ENCODE measurements around the gene RAB3A.
"Not testable (repeated sequence)": the region's sequence is repeated elsewhere in the genome, so short reads cannot be mapped to it uniquely, and the experiment has no call there.

Gene RAB3A

GRCh38 chr19:18168673-18169381, 35.0 kb downstream of the RAB3A start:
- DNase-seq (ENCODE audit: low read depth in 3 of 3) = no peak

- peak in 2 of 3 experiments; percentile 26 to 37 for DNase-seq (ENCODE audit: low read depth in 3 of 3)
Measured at GRCh38 chr19:18167975-18168645, 35.7 kb downstream of the RAB3A start.

- no peak for DNase-seq (ENCODE audit: low read depth in 3 of 3)
Measured at GRCh38 chr19:18167011-18167410, 36.8 kb downstream of the RAB3A start.

GRCh38 chr19:18165794-18166544, 37.9 kb downstream of the RAB3A start:
- no peak for DNase-seq (ENCODE audit: low read depth in 3 of 3)

DNA sequence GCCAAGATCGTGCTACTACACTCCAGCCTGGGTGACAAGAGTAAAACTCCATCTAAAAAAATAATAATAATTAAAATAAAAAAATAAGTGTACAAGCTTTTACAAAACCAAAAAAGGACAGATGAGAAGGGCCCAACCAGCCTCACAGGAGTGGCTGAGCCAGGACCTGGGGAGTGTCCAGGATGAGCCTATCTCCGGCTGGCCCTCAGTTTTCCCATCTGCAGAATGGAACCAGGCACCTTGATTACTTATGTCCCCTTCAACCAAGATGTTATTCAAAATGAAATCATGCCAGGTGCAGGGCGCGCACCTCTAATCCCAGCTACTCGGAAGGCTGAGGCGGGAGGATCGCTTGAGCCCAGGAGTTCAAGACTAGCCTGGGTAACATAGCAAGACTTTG, 39.8 kb downstream of the RAB3A start:
- no peak for DNase-seq (ENCODE audit: low read depth in 3 of 3)

DNA sequence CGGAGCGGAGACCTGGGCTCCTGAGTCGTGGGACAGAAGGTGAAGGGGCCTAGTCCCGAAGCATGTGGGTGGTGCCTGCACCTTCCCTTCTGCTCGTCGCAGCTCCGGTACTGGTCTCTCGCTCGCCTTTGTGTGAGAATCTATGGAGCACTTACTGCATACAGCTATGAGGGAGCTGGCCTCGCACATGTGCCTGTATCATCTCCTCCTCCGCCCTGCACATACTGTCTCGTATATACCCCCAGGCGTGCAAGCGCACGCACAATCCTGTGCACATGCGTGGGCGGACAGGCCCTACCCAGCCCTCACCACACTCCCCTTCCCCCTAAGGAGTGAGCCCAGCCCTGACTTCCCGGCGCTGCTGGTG, 42.2 kb downstream of the RAB3A start:
- DNase-seq (ENCODE audit: low read depth in 3 of 3) = no peak

- DNase-seq (ENCODE audit: low read depth in 3 of 3) = peak; percentile 62 to 73 (median 69)
Measured at GRCh38 chr19:18160971-18161635, 42.7 kb downstream of the RAB3A start.

- no peak for DNase-seq (ENCODE audit: low read depth in 3 of 3)
Measured at GRCh38 chr19:18160493-18160970, 43.3 kb downstream of the RAB3A start.

- DNase-seq (ENCODE audit: low read depth in 3 of 3) = no peak
Measured at GRCh38 chr19:18159810-18160209, 44.0 kb downstream of the RAB3A start.

DNA sequence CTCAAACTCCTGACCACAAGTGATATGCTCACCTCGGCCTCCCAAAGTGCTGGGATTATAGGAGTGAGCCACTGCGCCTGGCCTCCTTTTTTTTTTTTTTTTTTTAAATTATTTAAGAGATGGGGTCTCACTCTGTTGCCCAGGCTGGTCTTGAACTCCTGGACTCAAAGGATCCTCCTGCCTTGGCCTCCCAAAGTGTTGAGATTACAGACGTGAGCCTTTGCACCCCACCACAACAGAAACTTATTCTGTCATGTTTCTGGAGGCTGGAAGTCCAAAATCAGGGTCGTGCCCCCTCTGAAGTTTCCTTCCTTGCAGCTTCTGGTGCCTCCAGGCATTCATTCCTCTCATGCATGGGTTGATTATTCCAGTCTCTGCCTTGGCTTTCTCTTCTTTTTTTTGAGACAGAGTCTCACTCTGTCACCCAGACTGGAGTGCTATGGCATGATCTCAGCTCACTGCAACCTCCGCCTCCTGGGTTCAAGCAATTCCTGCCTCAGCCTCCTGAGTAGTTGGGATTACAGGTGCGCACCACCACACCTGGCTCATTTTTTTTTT, 44.7 kb downstream of the RAB3A start:
- not testable (repeated sequence) for DNase-seq (ENCODE audit: low read depth in 3 of 3)

- DNase-seq (ENCODE audit: low read depth in 3 of 3) = no peak
Measured at GRCh38 chr19:18158467-18158866, 45.4 kb downstream of the RAB3A start.

DNA sequence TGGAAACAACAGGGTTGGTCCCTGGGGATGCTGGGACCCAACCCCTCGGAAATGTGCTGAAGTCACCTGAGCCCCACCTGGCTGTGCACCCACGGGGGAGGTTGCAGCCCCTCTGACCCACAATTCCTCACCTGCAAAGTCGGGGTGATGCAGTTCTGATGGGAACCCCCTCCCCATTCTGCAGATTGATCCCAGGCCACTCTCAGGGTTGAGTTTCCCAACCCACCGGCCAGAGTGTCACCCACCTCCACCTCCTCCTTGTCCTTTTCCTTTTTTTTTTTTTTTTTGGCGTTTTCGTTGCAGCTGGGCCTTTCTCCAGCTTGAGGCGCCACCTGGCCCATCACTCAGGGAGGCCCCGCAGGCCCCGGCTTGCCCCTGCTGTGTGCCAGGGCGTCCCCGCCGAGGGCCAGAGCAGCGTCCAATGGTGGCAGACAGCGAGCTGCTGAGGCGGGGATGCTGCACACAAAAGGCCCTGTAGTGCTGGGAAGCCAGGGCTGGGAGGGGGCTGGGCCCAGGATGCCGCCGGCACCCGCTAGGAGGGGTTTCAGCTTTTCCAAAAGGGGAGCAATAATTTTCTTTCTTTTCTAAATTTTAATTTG, 46.3 kb downstream of the RAB3A start:
- no peak for DNase-seq (ENCODE audit: low read depth in 3 of 3)

DNA sequence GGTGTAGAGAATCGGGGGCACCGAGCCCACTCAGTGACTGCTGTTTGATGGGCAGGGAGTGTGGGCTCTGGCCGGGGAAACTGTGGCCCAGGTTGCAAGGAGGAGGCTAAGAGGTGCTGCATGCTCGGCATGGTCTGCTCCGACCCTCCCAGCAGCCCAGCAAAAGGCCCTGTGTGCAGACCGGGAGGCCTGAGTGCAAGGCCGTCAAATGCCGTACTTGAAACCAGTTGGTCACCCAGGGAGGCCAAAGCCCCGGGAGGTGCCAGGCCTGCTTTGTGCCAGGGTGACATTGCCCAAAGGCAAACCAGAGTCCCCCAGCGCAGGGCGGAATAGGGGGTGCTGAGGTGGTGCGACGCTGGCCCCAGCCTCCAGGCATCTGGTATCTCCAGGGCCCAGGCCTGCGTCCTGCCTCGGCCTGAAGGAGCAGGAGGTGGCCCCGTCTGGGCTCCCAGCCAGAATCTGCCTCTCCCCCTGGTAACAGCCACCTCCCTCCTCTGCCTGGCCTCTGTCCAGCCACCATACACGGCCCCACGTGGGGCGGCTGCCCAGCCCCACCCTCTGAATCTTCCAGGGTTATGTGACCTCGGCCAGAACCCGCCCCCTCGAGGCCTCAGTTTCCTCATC, 46.9 kb downstream of the RAB3A start:
- no peak for DNase-seq (ENCODE audit: low read depth in 3 of 3)

DNA sequence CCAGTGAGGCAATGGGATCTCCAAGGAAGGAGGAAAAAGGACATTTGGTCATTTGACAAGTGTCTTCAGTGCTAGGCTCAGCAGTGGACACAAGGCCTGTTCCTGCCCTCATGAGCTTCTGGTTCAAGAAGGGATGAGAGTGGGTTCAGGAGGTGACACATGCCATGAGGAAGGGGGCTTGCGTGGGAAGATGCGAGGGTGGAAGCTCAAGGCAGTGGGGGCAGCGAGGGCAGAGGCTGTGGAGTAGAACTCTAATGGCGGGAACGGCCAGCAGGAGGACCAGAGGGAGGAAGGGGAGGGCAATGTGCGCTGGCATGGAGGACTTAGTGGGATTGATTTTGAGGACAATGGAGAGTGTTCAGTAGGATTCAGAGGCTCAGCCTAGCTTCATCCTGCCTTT, 47.6 kb downstream of the RAB3A start:
- no peak for DNase-seq (ENCODE audit: low read depth in 3 of 3)

DNA sequence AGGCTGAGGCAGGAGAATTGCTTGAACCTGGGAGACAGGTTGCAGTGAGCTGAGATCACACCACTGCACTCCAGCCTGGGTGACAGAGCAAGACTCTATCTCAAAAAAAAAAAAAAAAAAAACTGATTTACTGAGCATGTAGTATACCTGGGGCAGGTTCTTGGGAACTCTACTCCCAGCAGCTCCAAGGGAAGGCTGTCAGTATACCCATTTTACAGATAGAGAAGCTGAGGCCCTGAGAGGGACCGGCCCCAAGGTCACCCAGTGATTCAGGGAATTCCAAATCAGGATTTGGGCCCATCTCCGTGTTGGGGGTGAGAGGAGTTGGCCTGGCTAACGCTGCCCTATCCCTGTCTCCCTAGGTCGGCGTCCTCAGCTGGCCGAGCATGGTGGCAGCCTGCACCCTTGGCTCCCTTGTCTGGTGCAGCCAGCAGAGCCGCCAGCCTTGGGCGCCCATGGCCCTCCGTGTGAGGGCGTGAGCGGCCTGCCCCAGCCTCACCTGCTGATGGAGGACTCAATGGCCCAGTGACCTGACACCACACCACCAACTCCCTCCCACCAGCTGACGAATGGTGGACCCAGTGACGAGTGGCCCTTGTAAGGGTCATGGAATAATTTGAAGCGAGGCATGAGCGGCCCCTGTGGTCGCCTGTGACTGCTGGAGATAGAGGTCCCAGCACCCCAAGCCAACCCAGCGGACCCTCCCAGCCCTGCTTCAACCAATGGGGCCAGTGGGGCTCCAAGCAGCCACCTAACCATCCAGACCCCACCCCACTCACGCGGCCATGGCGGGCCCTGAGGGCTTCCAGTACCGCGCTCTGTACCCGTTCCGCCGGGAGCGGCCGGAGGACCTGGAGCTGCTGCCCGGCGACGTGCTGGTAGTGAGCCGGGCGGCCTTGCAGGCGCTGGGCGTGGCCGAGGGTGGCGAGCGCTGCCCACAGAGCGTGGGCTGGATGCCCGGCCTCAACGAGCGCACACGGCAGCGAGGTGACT, 48.5 kb downstream of the RAB3A start:
- DNase-seq (ENCODE audit: low read depth in 3 of 3) = no peak

DNA sequence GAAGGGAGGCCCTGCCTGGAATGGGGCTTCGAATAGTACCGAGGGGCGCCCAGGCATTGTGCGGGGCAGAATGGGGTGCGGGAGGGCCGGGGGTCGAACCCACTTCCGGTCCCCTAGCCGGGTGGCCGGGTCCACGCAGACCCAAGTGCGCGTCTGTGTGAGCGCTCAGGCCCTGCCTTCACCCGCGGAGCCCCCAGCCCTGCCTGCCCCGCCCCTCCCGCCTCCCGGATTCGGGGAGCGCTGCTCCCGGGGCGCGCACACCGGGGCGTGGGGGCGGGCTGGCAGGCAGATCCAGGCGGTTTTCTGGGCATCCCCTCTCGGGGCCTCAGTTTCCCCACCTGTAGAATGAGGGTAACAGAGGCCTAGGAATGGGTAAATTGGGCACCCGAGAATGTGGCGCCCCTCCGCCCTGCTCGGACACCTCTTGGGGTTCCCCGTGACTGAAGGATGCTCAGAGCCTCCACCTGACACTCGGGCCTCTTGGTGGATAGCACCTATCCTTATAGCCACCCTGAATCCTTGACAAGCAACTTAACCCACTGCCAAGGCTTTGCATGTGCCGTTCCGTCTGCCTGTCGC, 50.2 kb downstream of the RAB3A start:
- no peak for DNase-seq (ENCODE audit: low read depth in 3 of 3)

GRCh38 chr19:18152817-18153555, 50.9 kb downstream of the RAB3A start, which contains the start of gene PIK3R2:
PIK3R2 (plus strand) TSS chr19:18153163; CDS start chr19:18155880, 2,717 bp downstream.
- peak; percentile 97 to 99 (median 99) for DNase-seq (ENCODE audit: low read depth in 3 of 3)

DNA sequence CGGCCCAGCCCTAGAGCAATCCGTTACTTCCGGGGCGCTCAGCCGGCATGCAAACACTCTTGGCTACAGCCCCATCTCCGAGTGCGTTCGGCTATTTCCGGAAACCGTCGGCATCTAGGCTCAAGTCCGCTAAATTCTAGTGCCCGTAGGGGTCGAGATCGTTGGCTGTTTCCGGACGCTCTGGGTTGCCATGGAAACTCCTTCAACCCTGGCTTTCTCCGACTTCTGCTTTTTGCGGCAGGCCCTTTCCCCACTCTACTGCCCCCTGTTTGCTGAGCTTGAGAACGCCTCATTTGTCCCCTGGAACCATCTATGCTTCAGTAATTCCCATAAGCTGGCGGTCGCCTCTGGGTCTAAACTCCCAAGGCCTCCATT, 51.4 kb downstream of the RAB3A start:
- DNase-seq (ENCODE audit: low read depth in 3 of 3) = peak; percentile 86 to 97 (median 91)
